H1 (cell line): ENCODE measurements around the gene SOX6. TPM values are rescaled to one million over a fixed set of nuclear protein-coding genes. Genes with fewer than 3 reads are reported as not detected.

Experiments used
- CTCF ChIA-PET: fragments of 300-600 bp; sonication (Branson Sonifier 250); formaldehyde crosslinking; loops from one replicate; lab custom pipeline; 2021; ENCODE audit not compliant: partially characterized antibody; lab: Charles Lee
- POLR2A ChIA-PET: fragments of 300-600 bp; sonication (Branson Sonifier 250); formaldehyde crosslinking; loops from one replicate; lab custom pipeline; 2021; ENCODE audit warnings: inconsistent platforms; ENCODE audit not compliant: partially characterized antibody; lab: Charles Lee
- DNase-seq, 2 experiments: peaks; one replicate each; pipeline versions ENCODE4 v3.0.0 to v3.0.0-alpha.2; 2010 to 2022; ENCODE audit warnings: low spot score in 2 of 2, low read depth in 1 of 2, mixed read lengths in 1 of 2
- FAIRE-seq: peaks from 2 replicates; lab custom pipeline; 2011; peaks lifted over from hg19 to GRCh38; lab: Jason Lieb, UNC
- H2AFZ ChIP-seq: 2 replicates; pipeline ENCODE4 v1.8.1; 2012; ENCODE audit warnings: low read length, inconsistent platforms
- H2AK5ac ChIP-seq: 2 replicates; pipeline ENCODE4 v1.6.1; 2013; ENCODE audit warnings: low read depth, low read length
- H2BK120ac ChIP-seq: replicated peaks from 2 replicates; pipeline ENCODE3; 2013; ENCODE audit warnings: low read depth, low read length, inconsistent platforms
- H2BK12ac ChIP-seq: 2 replicates; pipeline ENCODE4 v1.6.1; 2013; ENCODE audit warnings: low read depth, low read length
- H2BK15ac ChIP-seq: 2 replicates; pipeline ENCODE4 v1.6.1; 2013; ENCODE audit warnings: low read length
- H2BK20ac ChIP-seq: 2 replicates; pipeline ENCODE4 v1.6.1; 2013; ENCODE audit warnings: low read length
- H2BK5ac ChIP-seq: 2 replicates; pipeline ENCODE4 v1.6.1; 2013; ENCODE audit warnings: low read depth, low read length
- H3K14ac ChIP-seq: 2 replicates; pipeline ENCODE4 v1.6.1; 2013; ENCODE audit warnings: inconsistent platforms; ENCODE audit not compliant: insufficient read length
- H3K18ac ChIP-seq: 2 replicates; pipeline ENCODE4 v1.6.1; 2013; ENCODE audit warnings: low read length; ENCODE audit errors: extremely low read depth
- H3K23ac ChIP-seq: 2 replicates; pipeline ENCODE4 v1.6.1; 2013; ENCODE audit warnings: inconsistent platforms; ENCODE audit not compliant: insufficient read length
- H3K23me2 ChIP-seq: 2 replicates; pipeline ENCODE4 v1.6.1; 2013; ENCODE audit warnings: low read depth, low read length
- H3K27ac ChIP-seq: 2 replicates; pipeline ENCODE4 v1.6.1; 2011; ENCODE audit warnings: low read depth, low read length, inconsistent platforms
- H3K27me3 ChIP-seq, 4 experiments: replicated peaks in 1 of 4; 1 replicate in 1 of 4; 2 replicates in 3 of 4; pipeline versions ENCODE4 v1.6.1 to v1.8.1; 2011 to 2013; ENCODE audit warnings: low read length in 3 of 4, mild to moderate bottlenecking in 3 of 4, inconsistent platforms in 2 of 4, mixed read lengths in 2 of 4, moderate library complexity in 1 of 4; ENCODE audit not compliant: control insufficient read depth in 3 of 4, insufficient read depth in 3 of 4; ENCODE audit errors: extremely low read depth in 1 of 4
- H3K36me3 ChIP-seq, 4 experiments: 2 replicates each; pipeline versions ENCODE4 v1.6.1 to v1.8.1; 2011 to 2013; ENCODE audit warnings: mild to moderate bottlenecking in 4 of 4, low read length in 3 of 4, moderate library complexity in 2 of 4, control low read depth in 1 of 4, inconsistent platforms in 1 of 4; ENCODE audit not compliant: insufficient read depth in 4 of 4, control insufficient read depth in 2 of 4
- H3K4ac ChIP-seq: replicated peaks from 2 replicates; pipeline ENCODE3; 2013; ENCODE audit warnings: low read length, low read depth, mixed read lengths, inconsistent platforms; ENCODE audit not compliant: insufficient read length
- H3K4me1 ChIP-seq, 4 experiments: replicated peaks in 1 of 4; 1 replicate in 1 of 4; 2 replicates in 3 of 4; pipeline versions ENCODE4 v1.6.1 to v1.8.1; 2011 to 2013; ENCODE audit warnings: low read length in 3 of 4, inconsistent platforms in 2 of 4, mixed read lengths in 1 of 4; ENCODE audit not compliant: insufficient read depth in 4 of 4, control insufficient read depth in 3 of 4
- H3K4me2 ChIP-seq, 2 experiments: 2 replicates each; pipeline versions ENCODE4 v1.6.1 to v1.8.1; 2011 to 2013; ENCODE audit warnings: low read depth in 2 of 2, low read length in 2 of 2, control low read depth in 1 of 2, inconsistent platforms in 1 of 2, mild to moderate bottlenecking in 1 of 2; ENCODE audit not compliant: insufficient read depth in 1 of 2
- H3K4me3 ChIP-seq, 4 experiments: fragments of 200-600, 300-600 bp in 1 of 4; sonication (generic), shearing (Covaris generic), sonication (Bioruptor Twin) in 1 of 4; 2 replicates each; pipeline versions ENCODE4 v1.5.1 to v1.8.1; 2011 to 2016; ENCODE audit warnings: low read length in 4 of 4, low read depth in 3 of 4, control low read depth in 2 of 4, inconsistent platforms in 2 of 4, mild to moderate bottlenecking in 2 of 4, mixed read lengths in 1 of 4, moderate library complexity in 1 of 4; ENCODE audit not compliant: insufficient read depth in 2 of 4; ENCODE audit errors: extremely low read depth in 1 of 4
- H3K56ac ChIP-seq: replicated peaks from 2 replicates; pipeline ENCODE3; 2013; ENCODE audit warnings: low read depth, mild to moderate bottlenecking, mixed read lengths, low read length, inconsistent platforms; ENCODE audit not compliant: insufficient read length
- H3K79me1 ChIP-seq: 2 replicates; pipeline ENCODE4 v1.6.1; 2013; ENCODE audit warnings: low read depth, low read length, control low read depth
- H3K79me2 ChIP-seq, 2 experiments: 2 replicates each; pipeline versions ENCODE4 v1.6.1 to v1.8.1; 2012 to 2013; ENCODE audit warnings: low read length in 2 of 2, mild to moderate bottlenecking in 2 of 2, inconsistent platforms in 1 of 2; ENCODE audit not compliant: insufficient read depth in 2 of 2, control insufficient read depth in 1 of 2
- H3K9ac ChIP-seq, 4 experiments: replicated peaks in 1 of 4; 1 replicate in 1 of 4; 2 replicates in 3 of 4; pipeline versions ENCODE4 v1.6.1 to v1.8.1; 2011 to 2013; ENCODE audit warnings: low read depth in 3 of 4, low read length in 3 of 4, control low read depth in 2 of 4, mild to moderate bottlenecking in 2 of 4, moderate library complexity in 2 of 4, inconsistent platforms in 1 of 4; ENCODE audit errors: extremely low read depth in 1 of 4
- H3K9me3 ChIP-seq, 2 experiments: 2 replicates each; pipeline versions ENCODE4 v1.6.1 to v1.8.1; 2012 to 2013; ENCODE audit warnings: mild to moderate bottlenecking in 2 of 2, moderate library complexity in 2 of 2, control low read depth in 1 of 2, inconsistent platforms in 1 of 2, low read depth in 1 of 2, low read length in 1 of 2, mixed read lengths in 1 of 2; ENCODE audit not compliant: insufficient read depth in 2 of 2
- H4K20me1 ChIP-seq, 2 experiments: replicated peaks in 1 of 2; 2 replicates each; pipeline versions ENCODE3 to v1.8.1; 2011 to 2013; ENCODE audit warnings: inconsistent platforms in 2 of 2, low read length in 2 of 2, mild to moderate bottlenecking in 1 of 2; ENCODE audit not compliant: insufficient read depth in 2 of 2, control insufficient read depth in 1 of 2
- H4K5ac ChIP-seq: 2 replicates; pipeline ENCODE4 v1.6.1; 2013; ENCODE audit warnings: low read length, low read depth, mixed read lengths, inconsistent platforms; ENCODE audit not compliant: insufficient read length
- H4K8ac ChIP-seq: 2 replicates; pipeline ENCODE4 v1.8.0; 2013; ENCODE audit warnings: mild to moderate bottlenecking, moderate library complexity, low read length, inconsistent platforms; ENCODE audit not compliant: insufficient read depth; ENCODE audit errors: extremely low read depth
- H4K91ac ChIP-seq: replicated peaks from 2 replicates; pipeline ENCODE3; 2013; ENCODE audit warnings: low read length, mixed read lengths, inconsistent platforms; ENCODE audit not compliant: insufficient read length
- ASH2L ChIP-seq: fragments of 200-600, 300-600 bp; sonication (generic); IDR thresholded peaks from one replicate; pipeline ENCODE4 v1.7.1; 2017; ENCODE audit warnings: low read length
- ATF3 ChIP-seq: IDR thresholded peaks from 2 replicates; pipeline ENCODE4 v1.6.1; 2011; ENCODE audit warnings: low read depth, mild to moderate bottlenecking, low read length; ENCODE audit not compliant: insufficient read depth
- NRF1 ChIP-seq: IDR thresholded peaks from 2 replicates; pipeline ENCODE4 v1.6.1; 2011; ENCODE audit warnings: mild to moderate bottlenecking, low read depth, low read length, improper control_type of control experiment
- PHF8 ChIP-seq: fragments of 200-600 bp; sonication (generic); conservative IDR thresholded peaks from 2 replicates; pipeline ENCODE4 v1.7.1; 2012; ENCODE audit warnings: low read depth, mild to moderate bottlenecking, inconsistent platforms, low read length, moderate library complexity
- RAD21 ChIP-seq, 2 experiments: IDR thresholded peaks in 1 of 2; conservative IDR thresholded peaks in 1 of 2; 2 replicates each; pipeline ENCODE4 v1.6.1; 2011; ENCODE audit warnings: low read depth in 2 of 2, low read length in 2 of 2, improper control_type of control experiment in 1 of 2, inconsistent platforms in 1 of 2, mild to moderate bottlenecking in 1 of 2, moderate library complexity in 1 of 2
- RBBP5 ChIP-seq: IDR thresholded peaks from 2 replicates; pipeline ENCODE4 v1.7.1; 2012; ENCODE audit warnings: low read depth, mild to moderate bottlenecking, inconsistent platforms, low read length, moderate library complexity, borderline replicate concordance
- SIN3A ChIP-seq, 2 experiments: IDR thresholded peaks in 1 of 2; conservative IDR thresholded peaks in 1 of 2; 2 replicates each; pipeline ENCODE4 v1.6.1; 2011 to 2012; ENCODE audit warnings: low read length in 2 of 2, improper control_type of control experiment in 1 of 2, low read depth in 1 of 2, mild to moderate bottlenecking in 1 of 2
- SUZ12 ChIP-seq: fragments of 200-600 bp; sonication (generic); IDR thresholded peaks from 2 replicates; pipeline ENCODE4 v1.6.1; 2012; ENCODE audit warnings: mild to moderate bottlenecking, inconsistent platforms, low read length, moderate library complexity, mixed read lengths
- TBP ChIP-seq: IDR thresholded peaks from 2 replicates; pipeline ENCODE4 v1.6.1; 2011; ENCODE audit warnings: low read depth, low read length, improper control_type of control experiment
- USF2 ChIP-seq: IDR thresholded peaks from 2 replicates; pipeline ENCODE4 v1.6.1; 2011; ENCODE audit warnings: low read length, improper control_type of control experiment
- WGBS, 2 experiments: shearing (Covaris generic) in 1 of 2; methylation state at CpG; one replicate each; pipeline versions ENCODE4 v1.1.6 to v1.1.7; 2013 to 2015; ENCODE audit warnings: low lambda C conversion rate in 2 of 2, mixed read lengths in 2 of 2, inconsistent platforms in 1 of 2, low coverage in 1 of 2, missing lambda C conversion rate in 1 of 2; ENCODE audit not compliant: insufficient replicate concordance in 2 of 2, insufficient coverage in 1 of 2, insufficient read length in 1 of 2; ENCODE audit errors: extremely low coverage in 1 of 2, missing lambda C conversion rate in 1 of 2; 5-methylcytosine and 5-hydroxymethylcytosine counted together
- polyA plus RNA-seq, 7 experiments: library from polyadenylated mRNA; depleted of rRNA in 3 of 7; stranded (reverse) in 5 of 7; unstranded in 2 of 7; fragments of >200 nt in 5 of 7; fragments of 200-250 nt in 2 of 7; gene quantifications; 1 replicate in 5 of 7; 2 replicates in 1 of 7; 4 replicates in 1 of 7; pipeline versions ENCODE4 v1.2.1 to v1.2.3, GENCODE V29; 2011 to 2013; ENCODE audit warnings: missing spikeins in 2 of 7, mixed read lengths in 2 of 7
- total RNA-seq: library from RNA; stranded (reverse); fragmentation: NEBNext Ultra II Directional; extraction: Animal tissue kit (Norgen Biotek cat#: 25700); gene quantifications from 2 replicates; pipeline ENCODE4 v1.2.1, GENCODE V29; 2021

Gene SOX6
- total and polyA plus RNA-seq, 2 of the 8 experiments (the other 6 are each of a cell fraction or from before 2014, with no cell fraction given): 0.09 TPM; not detected in 1

DNA sequence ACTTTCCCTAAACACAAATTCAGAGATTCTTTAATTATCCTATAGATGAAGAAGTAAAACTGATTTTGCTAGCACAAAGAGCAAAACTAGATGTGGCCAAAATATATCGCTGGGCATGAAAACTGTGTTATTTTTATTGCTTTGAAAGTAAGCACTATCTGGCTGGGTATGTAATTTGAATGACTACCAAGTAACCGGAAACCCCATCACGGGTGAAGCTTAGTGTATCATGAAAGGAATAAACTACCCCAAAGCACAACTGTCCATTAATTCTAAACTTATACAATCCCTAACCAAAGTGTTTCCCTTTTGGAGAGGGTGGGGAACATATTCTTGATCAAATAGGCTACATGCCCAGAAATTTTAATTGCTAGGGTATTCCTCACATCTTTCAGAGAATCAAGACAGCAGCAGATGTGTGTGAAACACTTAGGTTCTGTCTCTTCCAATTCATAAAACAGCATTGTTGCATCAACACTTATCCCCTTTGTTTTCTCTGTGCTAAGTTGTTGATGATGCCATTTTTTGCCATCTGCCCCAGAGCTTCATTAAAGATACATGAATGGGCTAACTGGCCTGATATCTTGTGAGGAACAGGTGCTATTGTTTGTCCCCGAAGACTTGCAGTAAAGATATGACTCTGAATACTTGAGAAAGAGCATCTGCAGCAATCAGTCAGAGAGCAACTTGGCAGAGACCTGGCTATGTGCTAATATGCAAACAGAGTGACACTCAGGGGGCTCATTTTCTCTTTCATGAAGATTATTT, 238.2 kb downstream of the SOX6 start:
- Histone ChIP-seq H3K9ac (no peak overlapping the region), H4K8ac (no peak overlapping the region), H3K4me3 (no peak overlapping the region), H2BK20ac (no peak overlapping the region), H2BK15ac (no peak overlapping the region), H4K91ac (no peak overlapping the region), H3K56ac (no peak overlapping the region), H3K9me3 (no peaks in the 10 kb centered on the region), H3K4me2 (no peak overlapping the region), H3K4me1 (no peaks in the 10 kb centered on the region), H3K27ac (no peak overlapping the region), H3K79me1 (no peaks in the 10 kb centered on the region), H2BK120ac (no peak overlapping the region), H3K23ac (no peak overlapping the region), H3K14ac (no peak overlapping the region), H3K36me3 (no peaks in the 10 kb centered on the region), H3K79me2 (no peaks in the 10 kb centered on the region), H3K18ac (no peak overlapping the region), H2AFZ (no peak overlapping the region), H3K4ac (no peak overlapping the region), H2BK12ac (no peak overlapping the region), H4K20me1 (no peaks in the 10 kb centered on the region), H3K27me3 (no peaks in the 10 kb centered on the region), H4K5ac (no peak overlapping the region), H3K23me2 (no peaks in the 10 kb centered on the region), H2BK5ac (no peak overlapping the region), H2AK5ac (no peak overlapping the region)
- ChIA-PET POLR2A (no interaction called here), CTCF (interaction anchor here (0.7 kb wide), 1 partner anchor 52 kb away, joined by 3 read pairs; no protein-coding TSS in a partner anchor)
- 91% methylated on average over 4 of the region's 4 CpGs; no CpG with 5 or more reads in 1 of the 2 experiments for WGBS, 2 experiments
- FAIRE-seq (no peak), DNase-seq (no peak)
- TF ChIP-seq PHF8: no peak
- no peak for TF ChIP-seq RAD21 (IDR thresholded peaks at IDR 0.05 in 1 of 2, conservative IDR thresholded peaks at IDR 0.05 in 1 of 2; ENCODE audit: low read depth in 2 of 2, low read length in 2 of 2)
- TF ChIP-seq ATF3: no peak
- TF ChIP-seq SIN3A (conservative IDR thresholded peaks at IDR 0.05 in 1 of 2, IDR thresholded peaks at IDR 0.05 in 1 of 2; ENCODE audit: low read depth in 1 of 2, low read length in 2 of 2): no peak
- no peak for TF ChIP-seq TBP
- no peak for TF ChIP-seq USF2
- no peak for TF ChIP-seq RBBP5
- no peak for TF ChIP-seq ASH2L
- TF ChIP-seq NRF1: no peak
- no peak for TF ChIP-seq SUZ12
